Endothelial cell of umbilical vein (primary cell): ENCODE measurements around the gene SLC16A7. TPM values are rescaled to one million over a fixed set of nuclear protein-coding genes. Genes with fewer than 3 reads are reported as not detected.

Experiments used
- BruUV-seq: library from RNA; stranded (reverse); fragments of 400-500 nt; replicated peaks from 2 replicates; lab custom pipeline; 2021; lab: Mats Ljungman, UMichigan
- CTCF ChIA-PET: fragments of 300-600, 350-600 bp; sonication (Branson Sonifier 250); formaldehyde crosslinking; loops from one replicate; lab custom pipeline; 2021; ENCODE audit warnings: antibody characterized with exemption, inconsistent platforms; lab: Charles Lee
- POLR2A ChIA-PET: fragments of 300-600, 350-600 bp; sonication (Branson Sonifier 250); formaldehyde crosslinking; loops from one replicate; lab custom pipeline; 2021; ENCODE audit warnings: antibody characterized with exemption, inconsistent platforms; lab: Charles Lee
- DNase-seq: peaks from one replicate; pipeline ENCODE4 v3.0.0-alpha.2; 2011; ENCODE audit warnings: low read depth, low spot score
- FAIRE-seq: peaks from 2 replicates; lab custom pipeline; 2011; peaks lifted over from hg19 to GRCh38; lab: Jason Lieb, UNC
- H2AFZ ChIP-seq: 2 replicates; pipeline ENCODE4 v1.6.0; 2012; ENCODE audit warnings: low read depth, low read length, control low read depth, inconsistent platforms
- H3K27ac ChIP-seq: 2 replicates; pipeline ENCODE4 v1.5.1; 2011; ENCODE audit warnings: low read depth, mild to moderate bottlenecking, control low read depth, low read length, moderate library complexity; ENCODE audit not compliant: insufficient read depth
- H3K27me3 ChIP-seq, 2 experiments: 2 replicates each; pipeline versions ENCODE4 v1.6.0 to v1.6.1; 2011; ENCODE audit warnings: low read length in 2 of 2, mixed read lengths in 1 of 2; ENCODE audit not compliant: control insufficient read depth in 2 of 2, insufficient read depth in 2 of 2
- H3K36me3 ChIP-seq, 2 experiments: 2 replicates in 1 of 2; 3 replicates in 1 of 2; pipeline ENCODE4 v1.5.1; 2011; ENCODE audit warnings: low read length in 2 of 2, mild to moderate bottlenecking in 1 of 2, moderate library complexity in 1 of 2; ENCODE audit not compliant: control insufficient read depth in 2 of 2, insufficient read depth in 2 of 2; ENCODE audit errors: extremely low read depth in 1 of 2
- H3K4me1 ChIP-seq: 3 replicates; pipeline ENCODE4 v1.5.1; 2011; ENCODE audit warnings: mild to moderate bottlenecking, low read length; ENCODE audit not compliant: control insufficient read depth, insufficient read depth; ENCODE audit errors: extremely low read depth
- H3K4me2 ChIP-seq: 2 replicates; pipeline ENCODE4 v1.6.1; 2011; ENCODE audit warnings: low read length, control low read depth, mixed read lengths; ENCODE audit not compliant: insufficient read depth
- H3K4me3 ChIP-seq, 3 experiments: fragments of 200-600 bp in 1 of 3; sonication (generic), shearing (Covaris generic) in 1 of 3; replicated peaks in 1 of 3; 2 replicates each; pipeline ENCODE4 v1.5.1; 2011 to 2016; ENCODE audit warnings: control low read depth in 3 of 3, low read length in 3 of 3, mild to moderate bottlenecking in 2 of 3, inconsistent platforms in 1 of 3, low read depth in 1 of 3, moderate library complexity in 1 of 3; ENCODE audit not compliant: insufficient read depth in 1 of 3
- H3K79me2 ChIP-seq: 2 replicates; pipeline ENCODE4 v1.6.0; 2012; ENCODE audit warnings: low read length, inconsistent platforms; ENCODE audit not compliant: control insufficient read depth, insufficient read depth
- H3K9ac ChIP-seq: replicated peaks from 2 replicates; pipeline ENCODE3; 2011; ENCODE audit warnings: low read length, control low read depth; ENCODE audit not compliant: insufficient read depth; ENCODE audit errors: extremely low read depth
- H3K9me1 ChIP-seq: replicated peaks from 3 replicates; pipeline ENCODE4 v1.6.0; 2011; ENCODE audit warnings: mild to moderate bottlenecking, low read length; ENCODE audit not compliant: control insufficient read depth, insufficient read depth; ENCODE audit errors: extremely low read depth
- H3K9me3 ChIP-seq: replicated peaks from 2 replicates; pipeline ENCODE4 v1.5.1; 2012; ENCODE audit warnings: low read length, inconsistent platforms; ENCODE audit not compliant: control insufficient read depth, insufficient read depth
- H4K20me1 ChIP-seq: replicated peaks from 2 replicates; pipeline ENCODE3; 2011; ENCODE audit warnings: mild to moderate bottlenecking, low read length; ENCODE audit not compliant: control insufficient read depth, insufficient read depth; ENCODE audit errors: extremely low read depth
- EZH2 ChIP-seq: IDR thresholded peaks from 2 replicates; pipeline ENCODE4 v1.6.1; 2012; ENCODE audit warnings: borderline replicate concordance, low read depth, mild to moderate bottlenecking, moderate library complexity, low read length, inconsistent platforms; ENCODE audit not compliant: severe bottlenecking
- FOS ChIP-seq: IDR thresholded peaks from 2 replicates; pipeline ENCODE4 v1.6.1; 2011; ENCODE audit warnings: mild to moderate bottlenecking, low read length, moderate library complexity, borderline replicate concordance; ENCODE audit not compliant: insufficient read depth
- GATA2 ChIP-seq: IDR thresholded peaks from 2 replicates; pipeline ENCODE4 v1.7.0; 2011; ENCODE audit warnings: low read depth, mild to moderate bottlenecking, moderate library complexity, mixed read lengths, low read length; ENCODE audit not compliant: insufficient read length, insufficient read depth
- JUN ChIP-seq: IDR thresholded peaks from 2 replicates; pipeline ENCODE4 v1.6.1; 2011; ENCODE audit warnings: borderline replicate concordance, low read depth; ENCODE audit not compliant: insufficient read length, insufficient read depth
- MYC ChIP-seq: IDR thresholded peaks from one replicate; pipeline ENCODE4 v1.6.1; 2011; ENCODE audit warnings: mild to moderate bottlenecking, low read depth, low read length
- POLR2A ChIP-seq: IDR thresholded peaks from 2 replicates; pipeline ENCODE4 v1.6.1; 2012; ENCODE audit warnings: low read depth, mild to moderate bottlenecking, control low read depth, low read length
- POLR2AphosphoS5 ChIP-seq: IDR thresholded peaks from 2 replicates; pipeline ENCODE4 v1.6.1; 2012; ENCODE audit warnings: low read depth, mild to moderate bottlenecking, control low read depth, low read length, moderate library complexity; ENCODE audit not compliant: insufficient read depth
- dilution Hi-C: fragments of 300-500 bp; cut with MboI; formaldehyde crosslinking; loops from one replicate; pipeline ENCODE4 v1.15.0; 2019; ENCODE audit warnings: low sequenced_read_pairs; ENCODE audit not compliant: extremely low pct_ligation_motif_present
- intact Hi-C: fragments of 100-400 bp; cut with micrococcal nuclease; formaldehyde crosslinking; loops from one replicate; pipeline ENCODE4 v1.10.0; 2022
- polyA plus RNA-seq, 4 experiments: library from polyadenylated mRNA; depleted of rRNA in 3 of 4; stranded (reverse) in 3 of 4; unstranded in 1 of 4; fragments of >200 nt; gene quantifications; 2 replicates each; pipeline versions ENCODE4 v1.2.1 to v1.2.3, GENCODE V29; 2011 to 2012; ENCODE audit warnings: missing spikeins in 1 of 4
- total RNA-seq: library from RNA; stranded (reverse); gene quantifications from 2 replicates; pipeline ENCODE4 v1.2.3, GENCODE V29; 2021
- TF ChIP-seq, protein P1 (sequence below): IDR thresholded peaks from 2 replicates; pipeline ENCODE4 v1.6.1; 2011; ENCODE audit not compliant: insufficient read depth, insufficient read length
- TF ChIP-seq, protein P2 (sequence below), 2 donors: IDR thresholded peaks; 1 replicate in 1 of 2; 2 replicates in 1 of 2; pipeline ENCODE4 v1.5.1; 2011; ENCODE audit warnings: low read length in 2 of 2, mild to moderate bottlenecking in 2 of 2, moderate library complexity in 2 of 2, control low read depth in 1 of 2, inconsistent platforms in 1 of 2, low read depth in 1 of 2; ENCODE audit not compliant: insufficient read depth in 1 of 2; ENCODE audit errors: extremely low read depth in 1 of 2

Gene SLC16A7
- total and polyA plus RNA-seq, 2 donors (not counting 3 experiments of a cell fraction or from before 2014, with no cell fraction given) = 2.9 to 8.9 TPM

GRCh38 chr12:59699421-59700152 lies 103.8 kb downstream of the SLC16A7 start:
- Histone ChIP-seq H3K36me3 (no peaks in the 10 kb centered on the region), H3K27ac (no peak overlapping the region), H3K4me3 (no peak overlapping the region), H3K9ac (no peak overlapping the region), H3K27me3 (no peaks in the 10 kb centered on the region), H3K4me2 (no peak overlapping the region), H3K9me1 (no peaks in the 10 kb centered on the region), H4K20me1 (no peaks in the 10 kb centered on the region), H3K79me2 (no peaks in the 10 kb centered on the region), H3K4me1 (no peaks in the 10 kb centered on the region), H2AFZ (no peak overlapping the region), H3K9me3 (no peaks in the 10 kb centered on the region)
- intact Hi-C loops = no loop called here
- TF ChIP-seq POLR2AphosphoS5 = no peak
- no peak for TF ChIP-seq EZH2
- no peak for TF ChIP-seq GATA2
- ChIA-PET POLR2A (no interaction called here), CTCF (no interaction called here)
- DNase-seq = no peak
- dilution Hi-C loops = no loop called here
- no peak for FAIRE-seq
- no TSS peak for BruUV-seq

DNA sequence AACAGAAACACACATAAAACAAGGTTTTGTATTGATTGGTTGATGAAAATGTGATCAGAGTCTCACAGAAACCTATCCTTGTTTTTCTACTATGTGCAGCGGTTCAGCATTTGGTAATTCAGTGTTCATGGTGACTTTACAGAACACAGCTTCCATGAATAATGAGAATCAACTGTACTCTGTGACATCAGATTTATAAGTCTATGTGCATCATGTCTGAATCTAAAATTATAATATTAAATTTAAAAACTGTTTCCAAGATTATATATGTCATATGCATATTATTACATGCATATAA lies 104.3 kb downstream of the SLC16A7 start:
- Histone ChIP-seq H3K4me3 (no peak overlapping the region), H3K9me3 (no peaks in the 10 kb centered on the region), H4K20me1 (no peaks in the 10 kb centered on the region), H3K9ac (no peak overlapping the region), H3K27ac (no peak overlapping the region), H3K27me3 (no peaks in the 10 kb centered on the region), H3K4me2 (no peak overlapping the region), H3K4me1 (no peaks in the 10 kb centered on the region), H2AFZ (no peak overlapping the region), H3K9me1 (no peaks in the 10 kb centered on the region), H3K79me2 (no peaks in the 10 kb centered on the region), H3K36me3 (no peaks in the 10 kb centered on the region)
- dilution Hi-C loops = no loop called here
- no peak for DNase-seq
- BruUV-seq = no TSS peak
- TF ChIP-seq JUN (no peak), EZH2 (no peak), FOS (no peak), GATA2 (no peak), POLR2AphosphoS5 (no peak), MYC (no peak), POLR2A (no peak)
- TF ChIP-seq, protein P1, sequence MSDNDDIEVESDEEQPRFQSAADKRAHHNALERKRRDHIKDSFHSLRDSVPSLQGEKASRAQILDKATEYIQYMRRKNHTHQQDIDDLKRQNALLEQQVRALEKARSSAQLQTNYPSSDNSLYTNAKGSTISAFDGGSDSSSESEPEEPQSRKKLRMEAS = no peak
- TF ChIP-seq, protein P2, sequence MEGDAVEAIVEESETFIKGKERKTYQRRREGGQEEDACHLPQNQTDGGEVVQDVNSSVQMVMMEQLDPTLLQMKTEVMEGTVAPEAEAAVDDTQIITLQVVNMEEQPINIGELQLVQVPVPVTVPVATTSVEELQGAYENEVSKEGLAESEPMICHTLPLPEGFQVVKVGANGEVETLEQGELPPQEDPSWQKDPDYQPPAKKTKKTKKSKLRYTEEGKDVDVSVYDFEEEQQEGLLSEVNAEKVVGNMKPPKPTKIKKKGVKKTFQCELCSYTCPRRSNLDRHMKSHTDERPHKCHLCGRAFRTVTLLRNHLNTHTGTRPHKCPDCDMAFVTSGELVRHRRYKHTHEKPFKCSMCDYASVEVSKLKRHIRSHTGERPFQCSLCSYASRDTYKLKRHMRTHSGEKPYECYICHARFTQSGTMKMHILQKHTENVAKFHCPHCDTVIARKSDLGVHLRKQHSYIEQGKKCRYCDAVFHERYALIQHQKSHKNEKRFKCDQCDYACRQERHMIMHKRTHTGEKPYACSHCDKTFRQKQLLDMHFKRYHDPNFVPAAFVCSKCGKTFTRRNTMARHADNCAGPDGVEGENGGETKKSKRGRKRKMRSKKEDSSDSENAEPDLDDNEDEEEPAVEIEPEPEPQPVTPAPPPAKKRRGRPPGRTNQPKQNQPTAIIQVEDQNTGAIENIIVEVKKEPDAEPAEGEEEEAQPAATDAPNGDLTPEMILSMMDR (IDR thresholded peaks at IDR 0.05; ENCODE audit: extremely low read depth in 1 of 2, insufficient read depth in 1 of 2, low read depth in 1 of 2, low read length in 2 of 2) = no peak
- intact Hi-C loops = no loop called here
- POLR2A ChIA-PET = no interaction called here
- CTCF ChIA-PET = no interaction called here
- no peak for FAIRE-seq
